SU-DHL-6 (cell line): ENCODE results near the gene SLC44A5.

Experiments
- CTCF ChIP-seq: fragments of 200-600 bp; sonication (generic); IDR thresholded peaks from one replicate; pipeline ENCODE4 v1.5.1; 2017; ENCODE audit warnings: antibody characterized with exemption, mild to moderate bottlenecking, low read length, moderate library complexity; ENCODE audit not compliant: insufficient read depth, poor library complexity, severe bottlenecking
- EZH2phosphoT487 ChIP-seq: fragments of 200-600 bp; sonication (generic), shearing (Covaris generic); conservative IDR thresholded peaks from 2 replicates; pipeline ENCODE4 v1.6.1; 2018; ENCODE audit warnings: mild to moderate bottlenecking, antibody characterized with exemption, low read length, moderate library complexity, mixed read lengths

GRCh38 chr1:75366595-75366994 is 244.3 kb downstream of the SLC44A5 start:
- TF ChIP-seq CTCF, result no peak
- TF ChIP-seq EZH2phosphoT487, result no peak
